ENCODE results near the gene SCAP. TPM values are rescaled to one million over a fixed set of nuclear protein-coding genes. Genes with fewer than 3 reads are reported as not detected.

SCAP gene
- total and polyA plus RNA-seq, 2 of the 13 experiments (the other 11 are each of a cell fraction or from before 2014, with no cell fraction given), result 40.4 to 53.3 TPM

GRCh38 chr3:47381317-47382157 lies 94.2 kb downstream of the SCAP start (continued):
- TF ChIP-seq GMEB1 (CRISPR knock-in tag; IDR thresholded peaks at IDR 0.05; ENCODE audit: borderline replicate concordance) (no peak), ZNF773 (CRISPR knock-in tag; IDR thresholded peaks at IDR 0.05; ENCODE audit: borderline replicate concordance) (no peak), ARID4A (CRISPR knock-in tag; IDR thresholded peaks at IDR 0.05; ENCODE audit: borderline replicate concordance) (no peak; the same call in 1 of the 2 replicates), ZNF484 (CRISPR knock-in tag; IDR thresholded peaks at IDR 0.05; ENCODE audit: borderline replicate concordance, low read depth) (no peak), ELK4 (CRISPR knock-in tag; IDR thresholded peaks at IDR 0.05; ENCODE audit: borderline replicate concordance) (no peak), MEF2D (CRISPR knock-in tag; IDR thresholded peaks at IDR 0.05) (no peak), ZNF512B (CRISPR knock-in tag; IDR thresholded peaks at IDR 0.05; ENCODE audit: borderline replicate concordance) (no peak; the same call in 1 of the 2 replicates), MLX (CRISPR knock-in tag; IDR thresholded peaks at IDR 0.05) (no peak), ZNF564 (CRISPR knock-in tag; IDR thresholded peaks at IDR 0.05) (0 out of 2 replicates have a peak, but pooled peaks have one; percentile 47), ZNF121 (CRISPR knock-in tag; IDR thresholded peaks at IDR 0.05) (no peak), ZNF264 (CRISPR knock-in tag; IDR thresholded peaks at IDR 0.05) (no peak), ZEB1 (IDR thresholded peaks at IDR 0.05; ENCODE audit: insufficient replicate concordance, low read depth) (no peak), ZNF598 (CRISPR knock-in tag; IDR thresholded peaks at IDR 0.05; ENCODE audit: borderline replicate concordance) (0 out of 2 replicates have a peak, but pooled peaks have one; percentile 2), RCOR2 (CRISPR knock-in tag; IDR thresholded peaks at IDR 0.05) (no peak), ZNF572 (CRISPR knock-in tag; IDR thresholded peaks at IDR 0.05) (0 out of 2 replicates have a peak, but pooled peaks have one; percentile 19)

Data from HepG2 (cell line).